GM12875 (cell line): ENCODE data around the gene GRIP2.

Experiments used
- H3K4me3 ChIP-seq: one replicate; pipeline ENCODE4 v1.5.1; 2011; ENCODE audit warnings: low read depth, low read length, control low read depth
- CTCF ChIP-seq: IDR thresholded peaks from 2 replicates; pipeline ENCODE4 v1.5.1; 2011; ENCODE audit warnings: low read depth, mild to moderate bottlenecking, control low read depth, inconsistent platforms, low read length, moderate library complexity, borderline replicate concordance; ENCODE audit not compliant: insufficient read depth

GRIP2 gene

DNA sequence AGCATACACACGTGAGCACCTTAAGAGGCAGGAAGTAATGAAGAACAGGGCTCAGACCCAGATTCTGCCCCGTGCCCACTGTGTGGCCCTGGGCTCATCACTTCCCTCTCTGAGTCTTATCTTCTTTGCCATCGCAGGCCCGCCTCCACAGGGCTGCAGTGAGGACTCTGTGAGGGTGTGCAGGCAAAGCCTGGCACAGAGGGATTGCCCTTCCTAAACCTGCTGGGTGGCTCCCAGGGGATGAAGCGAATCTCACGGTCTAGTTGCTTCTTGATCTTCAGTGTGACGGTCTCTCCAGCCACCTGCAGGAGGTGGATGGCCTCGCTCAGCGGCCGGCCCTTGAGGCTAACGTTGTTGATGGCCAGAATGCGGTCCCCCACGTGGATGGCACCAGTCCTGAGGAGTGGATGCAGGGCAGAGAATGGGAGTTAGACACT lies 32.8 kb downstream of the GRIP2 start:
- no peak for TF ChIP-seq CTCF
- no peak overlapping the region for H3K4me3 ChIP-seq

DNA sequence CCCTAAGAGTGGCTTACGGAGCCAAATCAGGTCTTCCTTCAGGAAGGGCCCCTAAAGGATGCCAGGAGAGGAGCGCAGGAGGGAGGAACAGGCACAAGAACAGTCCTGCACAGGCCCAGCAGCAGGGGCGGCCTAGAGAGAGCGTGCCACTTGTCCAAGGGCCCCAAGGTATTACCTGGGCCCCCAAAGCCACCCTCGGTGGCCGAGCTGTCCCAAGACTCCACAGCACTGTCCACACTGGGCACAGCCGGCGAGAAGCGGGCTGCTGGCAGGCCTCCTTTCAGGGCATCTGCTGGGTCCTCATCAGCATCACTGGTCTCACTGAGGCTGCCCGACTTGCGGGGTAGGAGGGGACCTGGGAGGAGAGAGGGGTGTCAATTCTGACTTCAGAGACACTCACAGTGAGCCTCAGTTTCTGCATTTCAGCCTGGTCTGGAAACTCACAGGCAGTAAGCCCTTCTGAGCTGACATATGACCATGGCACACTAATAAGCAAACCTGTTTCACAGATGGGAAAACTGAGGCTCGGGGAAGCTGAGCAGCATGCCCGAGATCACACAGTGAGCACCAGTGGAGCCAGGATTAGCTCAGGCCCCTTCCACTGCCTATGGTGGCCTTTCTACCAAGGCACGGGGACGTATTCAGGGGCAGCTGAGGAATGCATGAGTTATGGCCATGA lies 33.4 kb downstream of the GRIP2 start:
- TF ChIP-seq CTCF = no peak
- no peak overlapping the region for H3K4me3 ChIP-seq

DNA sequence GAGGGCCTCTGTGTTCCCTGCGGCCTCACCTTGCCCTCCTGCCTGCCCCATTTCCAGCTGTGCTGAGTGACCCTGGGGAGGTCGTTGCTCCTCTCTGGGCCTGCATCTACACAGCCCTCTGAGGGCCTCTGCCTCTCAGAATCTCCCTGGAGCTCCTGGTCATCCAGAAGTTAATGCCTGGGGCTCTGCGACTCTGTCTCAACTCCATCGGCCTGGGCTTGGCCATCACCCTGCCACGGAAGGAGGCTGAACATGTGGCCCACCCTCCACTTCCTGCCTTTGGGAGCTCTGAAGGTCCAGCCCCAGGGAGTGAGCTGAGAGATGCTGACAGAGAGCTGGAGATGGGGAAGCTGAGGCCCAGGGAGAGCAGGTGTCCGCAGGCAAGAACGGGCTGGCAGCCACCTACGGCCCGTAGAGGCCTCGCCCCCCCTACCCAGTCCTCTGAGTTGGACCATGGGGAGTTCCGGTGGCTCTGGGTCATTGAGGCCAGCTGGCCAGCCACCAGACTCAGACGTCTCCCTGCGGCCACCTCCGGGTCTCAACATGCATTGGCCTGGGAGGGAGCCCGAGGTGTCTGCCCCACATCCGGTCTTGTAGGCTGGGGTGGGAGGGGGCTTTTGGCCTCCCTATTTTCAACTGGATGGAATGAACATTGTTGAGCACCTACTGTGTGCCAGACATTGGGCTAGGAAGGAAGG lies 34.2 kb downstream of the GRIP2 start:
- no peak for TF ChIP-seq CTCF
- no peak overlapping the region for H3K4me3 ChIP-seq

GRCh38 chr3:14505001-14505802 lies 34.9 kb downstream of the GRIP2 start:
- H3K4me3 ChIP-seq = no peak overlapping the region
- no peak for TF ChIP-seq CTCF

DNA sequence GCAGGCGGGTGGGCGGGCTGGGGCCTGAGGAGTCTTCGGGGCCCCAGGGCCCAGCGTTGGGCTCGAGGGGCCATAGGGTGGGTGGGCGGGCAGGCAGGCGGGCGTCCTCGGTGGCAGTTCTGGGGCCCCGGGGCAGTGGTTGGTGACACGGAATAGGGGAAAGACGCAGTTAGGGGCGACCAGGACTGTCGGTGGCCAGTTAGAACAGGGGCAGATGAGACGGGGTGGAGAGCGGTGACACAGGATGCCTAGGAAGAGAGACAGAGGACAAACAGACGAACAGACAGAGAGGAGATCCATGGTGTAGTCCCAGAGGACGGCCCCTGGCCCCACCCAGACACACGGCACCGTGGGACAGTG lies 36.5 kb downstream of the GRIP2 start:
- H3K4me3 ChIP-seq = no peak overlapping the region
- TF ChIP-seq CTCF = no peak

GRCh38 chr3:14503033-14503705 lies 37.0 kb downstream of the GRIP2 start:
- no peak for TF ChIP-seq CTCF
- H3K4me3 ChIP-seq = no peak overlapping the region
